Stimulated activated naive CD4-positive, alpha-beta T cell (primary cell): Measurements from ENCODE around the gene LRRK1.

Experiments used
- DNase-seq, 6 experiments: peaks; one replicate each; lab custom pipeline; 2025; lab: John Stamatoyannopoulos, UW

LRRK1 gene

DNA sequence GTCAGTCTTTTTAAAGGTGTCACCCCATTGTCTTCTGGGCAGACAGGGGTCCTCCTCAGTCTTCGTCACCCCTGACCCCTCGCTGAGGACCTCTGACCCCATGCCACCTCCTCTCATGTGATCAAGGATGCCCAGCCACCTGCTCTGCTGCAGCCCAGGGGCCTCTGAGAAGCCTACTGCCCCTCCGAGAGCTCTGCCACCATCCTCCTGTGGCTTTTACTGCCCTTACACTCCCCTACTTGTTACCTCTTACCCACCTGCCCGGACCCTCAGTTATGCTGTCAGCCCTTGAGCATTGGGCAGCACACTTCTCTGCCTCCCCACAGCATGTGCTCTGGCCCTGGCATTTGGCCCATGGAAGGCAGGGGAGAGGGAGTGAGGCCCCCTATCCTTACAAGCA is 123.2 kb downstream of the LRRK1 start:
- DNase-seq = no peak

DNA sequence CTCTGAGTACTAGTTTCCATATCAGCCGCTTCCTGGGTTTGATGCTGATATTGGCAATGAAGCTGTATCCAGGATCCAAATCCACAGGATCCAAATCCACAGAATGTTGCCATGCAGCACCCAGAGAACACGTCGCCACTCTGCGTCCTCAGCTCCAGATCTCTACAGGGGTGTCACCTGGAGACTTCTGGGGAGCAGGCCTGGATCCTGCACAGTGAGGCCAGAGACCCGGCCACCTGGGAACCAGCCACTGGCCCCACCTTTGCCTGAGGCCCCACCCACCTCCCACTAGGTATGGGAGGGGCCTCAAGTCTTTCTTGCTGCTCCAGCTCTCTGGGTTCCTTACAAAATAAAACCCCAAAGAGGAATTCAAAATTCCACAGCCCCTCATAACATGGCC is 123.9 kb downstream of the LRRK1 start:
- DNase-seq = no peak

DNA sequence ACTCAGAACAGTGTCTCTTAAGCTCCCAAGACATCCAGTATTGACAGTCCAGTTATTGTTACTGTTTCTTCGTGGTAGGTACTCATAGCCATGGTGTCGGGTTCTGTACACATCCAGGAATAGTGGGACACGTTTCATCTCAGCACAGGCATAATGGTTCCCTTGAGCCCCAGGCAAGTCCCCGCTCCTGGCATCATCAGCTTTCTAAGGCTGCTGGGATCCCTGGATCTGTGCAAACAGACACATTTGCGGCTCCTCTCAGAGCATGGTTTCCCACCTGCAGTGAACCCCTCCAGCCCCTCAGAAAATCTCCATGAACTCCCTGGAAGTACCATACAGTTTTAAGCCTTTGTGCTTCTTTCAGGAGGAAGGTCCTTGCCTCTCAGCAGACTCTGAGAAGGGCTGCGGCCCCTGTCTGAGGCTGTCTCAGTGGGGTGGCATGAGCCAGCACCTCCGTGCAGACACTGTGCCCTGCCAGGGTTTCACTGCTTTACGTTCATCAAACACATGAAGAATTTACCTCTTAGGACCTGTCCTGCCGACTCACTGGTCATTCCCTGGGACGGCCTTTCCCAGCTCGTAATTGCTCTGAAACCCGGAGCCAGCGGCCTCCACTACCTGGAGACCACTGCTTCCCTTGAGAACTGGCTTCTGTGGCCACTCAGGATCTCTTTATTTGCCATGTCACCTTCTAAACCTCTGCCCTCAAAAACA is 124.9 kb downstream of the LRRK1 start:
- DNase-seq = no peak

DNA sequence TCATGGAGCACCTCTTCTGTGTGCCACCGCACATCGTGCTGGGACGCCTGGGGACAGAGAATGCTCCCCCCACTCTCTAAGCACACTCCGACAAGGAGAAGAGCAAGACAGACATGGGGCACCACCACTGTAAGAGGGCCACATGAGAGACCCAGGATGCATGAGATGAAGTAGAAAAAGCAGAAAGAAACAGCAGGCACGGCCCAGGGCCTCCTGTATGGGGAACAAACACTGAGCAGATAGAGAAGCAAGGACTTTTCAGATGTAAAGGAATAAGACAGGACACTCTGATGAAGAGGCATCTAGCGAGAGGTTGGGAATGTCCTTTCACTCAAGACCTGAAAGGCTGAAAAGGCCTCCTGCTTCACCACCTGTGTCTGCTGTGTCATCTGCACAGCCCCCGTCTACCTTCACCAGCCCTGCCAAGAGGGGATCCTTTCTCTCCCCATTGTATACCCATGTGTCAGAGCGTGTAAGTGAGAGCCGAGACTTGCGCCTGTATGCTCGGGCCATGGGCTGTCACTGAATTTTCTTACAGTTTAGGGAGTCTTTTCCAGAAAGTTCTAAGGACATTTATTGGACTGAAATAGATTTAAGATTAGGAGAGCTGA is 125.6 kb downstream of the LRRK1 start:
- no peak for DNase-seq

DNA sequence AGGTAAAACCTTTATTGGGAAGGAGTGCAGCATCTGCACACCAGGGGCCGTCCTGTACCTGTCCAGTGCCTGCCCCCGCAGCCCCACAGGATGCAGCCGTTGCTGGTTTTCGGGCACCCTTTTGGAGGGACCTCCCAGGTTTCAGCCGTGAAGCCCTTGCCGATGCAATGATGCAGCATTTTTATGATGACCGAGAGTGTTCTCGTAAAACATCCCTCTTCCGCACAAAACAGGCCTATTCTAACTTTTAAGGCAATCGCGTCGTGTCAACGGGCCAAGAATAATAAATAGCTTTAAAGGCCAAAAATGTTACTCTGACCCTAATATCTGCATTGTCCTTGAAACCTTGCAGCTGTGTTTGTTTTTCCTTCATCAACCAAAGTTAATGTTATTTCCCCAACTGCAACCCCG is 126.1 kb downstream of the LRRK1 start:
- no peak for DNase-seq

DNA sequence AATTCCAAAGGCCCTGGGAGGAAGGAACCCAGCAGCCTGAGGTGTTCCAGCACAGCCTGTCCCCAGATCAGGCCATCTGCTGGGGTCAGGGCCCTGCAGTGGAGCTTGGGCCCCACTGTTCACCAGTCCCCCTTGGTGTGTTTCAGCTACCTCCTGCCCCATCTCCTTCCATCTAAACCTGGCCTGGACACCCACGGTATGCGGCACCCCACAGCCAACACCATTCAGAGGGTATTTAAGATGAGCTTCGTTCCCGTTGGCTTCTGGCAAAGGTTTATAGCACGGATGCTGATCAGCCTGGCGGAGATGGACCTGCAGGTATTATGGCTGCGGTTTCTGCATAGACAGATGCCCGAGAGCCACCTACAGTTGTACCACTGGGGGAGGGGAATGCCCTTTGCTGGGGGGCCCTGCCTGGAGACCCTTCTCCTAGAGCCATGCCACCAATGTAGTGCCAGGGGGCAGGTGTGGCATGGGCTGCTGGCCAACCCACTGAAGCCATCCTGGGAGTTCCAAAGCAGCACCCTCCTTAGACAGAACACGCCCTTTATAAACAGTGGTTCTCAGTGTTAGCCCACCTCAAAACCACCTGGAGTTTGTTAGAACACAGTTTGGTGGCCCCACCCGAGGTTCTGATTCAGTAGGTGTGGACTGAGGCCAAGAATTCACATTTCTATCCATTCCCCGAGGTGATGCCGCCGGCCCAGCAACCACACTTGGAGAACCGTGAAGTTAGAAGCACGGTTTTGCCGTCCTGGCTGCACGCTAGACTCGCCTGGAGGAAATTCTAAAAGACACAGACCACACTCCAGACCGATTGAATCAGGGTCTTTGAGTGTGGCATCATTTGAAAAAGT is 126.9 kb downstream of the LRRK1 start:
- no peak for DNase-seq

DNA sequence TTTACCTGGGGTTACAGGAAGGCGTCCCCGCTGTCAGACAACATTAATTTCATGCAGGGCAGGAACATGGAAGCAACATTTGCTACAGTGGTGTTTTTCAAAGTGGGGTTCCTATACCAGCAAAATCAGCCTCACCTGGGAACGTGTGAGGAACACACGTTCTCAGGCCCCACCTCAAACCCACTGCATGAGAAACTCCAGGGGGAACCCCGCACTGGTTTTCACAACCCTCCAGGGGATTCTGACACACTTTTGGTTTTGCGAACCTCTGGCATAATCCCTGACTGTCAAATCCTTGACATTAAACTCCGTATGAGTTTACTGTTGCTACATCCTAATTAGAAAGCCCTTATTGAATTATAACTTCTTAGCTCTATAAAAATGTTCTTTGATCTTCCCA is 127.7 kb downstream of the LRRK1 start:
- no peak for DNase-seq

DNA sequence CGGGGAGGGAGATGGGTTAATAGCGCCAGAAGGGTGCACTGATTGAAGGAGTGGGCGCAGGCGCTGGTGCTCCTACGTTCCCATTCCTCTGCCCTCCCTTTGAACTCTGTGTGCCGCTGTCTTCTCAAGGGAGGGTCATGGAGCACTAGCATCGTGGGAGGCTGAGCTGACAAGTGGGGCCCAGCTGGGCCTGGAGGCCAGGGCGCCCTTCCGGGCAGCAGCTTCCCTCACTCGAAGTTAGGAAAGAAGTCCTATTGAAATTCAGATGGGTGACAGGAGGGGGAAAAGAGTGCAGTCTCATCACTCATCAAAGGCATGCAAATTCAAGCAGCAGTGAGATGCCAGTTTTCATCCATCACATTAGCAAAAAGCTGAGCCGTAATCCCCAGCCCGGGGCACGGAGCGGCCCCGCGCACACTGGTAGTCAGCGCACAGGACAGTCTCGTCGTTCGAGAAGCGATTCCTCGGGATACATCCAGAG is 128.2 kb downstream of the LRRK1 start:
- no peak for DNase-seq

DNA sequence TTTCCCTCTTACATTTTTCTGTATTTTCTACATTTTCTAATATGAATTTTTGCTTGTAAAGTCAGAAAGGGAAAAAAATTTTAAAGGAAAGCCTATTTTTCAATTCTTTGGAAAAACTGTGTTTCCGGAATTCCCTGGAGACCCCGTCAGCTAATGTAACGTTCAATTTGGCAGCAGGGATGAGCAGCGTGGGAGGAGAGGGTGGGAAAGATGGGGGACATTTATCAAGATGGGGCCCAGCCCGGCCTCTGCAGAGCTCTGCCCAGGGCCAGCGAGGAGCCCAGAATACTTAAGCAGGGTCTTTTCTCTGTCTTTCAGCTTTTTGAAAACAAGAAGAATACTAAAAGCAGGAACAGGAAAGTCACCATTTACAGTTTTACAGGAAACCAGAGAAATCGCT is 129.0 kb downstream of the LRRK1 start:
- no peak for DNase-seq

DNA sequence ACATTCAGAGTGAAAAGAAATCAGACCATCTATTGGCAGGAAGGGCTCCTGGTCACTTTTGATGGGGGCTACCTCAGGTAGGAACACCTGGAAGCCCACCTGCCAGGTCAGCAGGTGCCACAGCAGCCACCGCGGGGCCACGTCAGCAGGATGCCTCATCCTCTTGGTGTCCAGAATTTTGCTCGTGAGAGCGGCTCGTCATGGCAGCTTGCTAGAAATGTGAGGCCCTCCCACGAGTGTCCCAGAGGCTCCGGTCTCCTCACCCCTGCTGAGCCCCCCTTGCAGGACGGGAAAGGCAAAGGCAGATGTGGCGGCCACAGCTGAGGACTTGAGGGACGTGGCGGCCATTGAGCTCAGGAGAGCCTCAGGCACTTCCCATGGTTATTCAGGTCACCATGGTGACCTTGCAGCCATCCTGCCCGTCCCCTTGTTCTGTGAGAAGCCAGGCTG is 129.4 kb downstream of the LRRK1 start:
- no peak for DNase-seq

DNA sequence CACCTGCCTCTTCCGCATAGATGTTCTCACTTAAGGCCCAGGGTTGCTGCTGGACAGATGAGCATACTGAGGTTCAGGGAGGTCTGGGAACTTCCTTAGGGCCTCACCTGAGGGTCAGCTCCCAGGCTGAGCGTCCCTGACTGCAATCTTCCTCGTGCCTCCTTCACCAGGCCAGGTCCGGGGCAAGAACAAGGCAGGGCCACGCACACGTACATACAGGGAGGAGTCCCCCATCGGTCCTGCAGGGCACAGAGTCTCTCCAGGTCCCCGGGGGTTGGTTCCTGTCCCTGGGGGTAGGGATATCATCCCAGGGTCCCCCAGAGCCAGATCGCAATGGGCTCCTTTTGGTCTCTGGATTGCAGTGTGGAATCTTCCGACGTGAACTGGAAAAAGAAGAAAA is 130.1 kb downstream of the LRRK1 start:
- no peak for DNase-seq

DNA sequence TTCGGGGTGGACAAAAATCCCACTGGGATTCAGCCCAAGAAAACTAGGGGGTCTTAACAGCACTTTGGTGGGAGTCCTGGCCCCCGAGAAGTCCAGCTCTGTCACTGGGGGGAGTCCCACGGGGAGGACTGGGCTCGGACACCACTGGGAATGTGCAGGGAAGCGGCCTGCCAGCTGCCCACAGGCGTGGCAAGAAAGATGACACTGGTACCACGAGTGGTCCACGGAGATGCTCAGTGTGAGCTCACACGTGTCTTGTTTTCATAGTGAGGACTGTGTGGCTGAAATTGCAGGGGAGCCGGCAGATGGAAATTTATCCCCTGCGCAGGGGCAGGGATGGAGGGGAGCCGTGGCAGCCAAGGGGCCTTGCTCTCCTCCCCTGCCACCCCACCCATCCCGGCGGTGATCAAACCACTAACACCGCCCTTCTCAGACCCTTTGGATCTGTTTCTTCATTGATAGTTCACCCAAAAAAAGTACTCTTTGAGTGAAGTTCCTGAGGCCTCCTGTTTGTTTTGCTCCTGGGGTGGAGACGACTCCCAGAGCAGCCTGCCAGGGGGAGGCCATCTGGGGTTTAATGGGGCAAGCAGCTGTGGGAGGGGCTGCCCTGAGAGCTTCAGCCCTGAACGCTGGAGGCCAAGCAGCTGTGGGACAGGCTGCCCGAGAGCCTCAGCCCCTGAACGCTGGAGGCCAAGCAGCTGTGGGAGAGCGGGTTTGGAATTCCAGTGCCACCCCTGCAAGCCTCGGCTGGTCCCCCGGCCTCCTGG is 130.9 kb downstream of the LRRK1 start:
- no peak for DNase-seq

DNA sequence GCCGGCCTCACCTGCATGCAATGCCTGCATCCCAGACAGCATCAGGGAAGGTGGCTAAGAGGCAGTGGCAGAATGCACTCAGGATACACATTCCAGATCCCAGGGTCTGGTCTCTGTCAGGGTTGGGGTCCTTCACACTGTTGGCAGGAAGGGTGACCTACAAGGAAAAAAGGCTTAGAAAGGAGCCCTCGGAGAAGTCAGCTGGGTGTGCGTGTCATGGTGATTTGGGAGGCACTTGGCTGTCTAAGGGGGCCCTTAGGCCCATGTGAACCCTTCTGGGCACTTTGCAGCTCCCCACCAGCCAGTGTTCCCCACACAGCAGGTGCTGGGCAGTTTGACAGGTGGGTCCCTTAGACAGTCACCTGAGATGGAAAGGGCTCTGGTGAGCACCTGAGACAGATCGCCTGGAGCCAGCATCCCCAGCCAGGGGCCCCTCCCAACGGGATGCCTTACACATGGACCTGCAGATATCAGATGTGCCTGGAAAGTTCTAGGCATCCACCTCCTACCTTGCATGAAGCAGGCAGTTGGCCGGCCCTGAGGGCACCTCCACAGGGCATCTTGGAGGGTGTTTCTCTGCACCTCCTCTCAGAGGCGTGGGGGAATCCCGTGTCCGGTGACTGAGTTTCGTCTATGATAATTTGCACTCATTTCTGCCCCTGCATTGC is 131.6 kb downstream of the LRRK1 start:
- no peak for DNase-seq

DNA sequence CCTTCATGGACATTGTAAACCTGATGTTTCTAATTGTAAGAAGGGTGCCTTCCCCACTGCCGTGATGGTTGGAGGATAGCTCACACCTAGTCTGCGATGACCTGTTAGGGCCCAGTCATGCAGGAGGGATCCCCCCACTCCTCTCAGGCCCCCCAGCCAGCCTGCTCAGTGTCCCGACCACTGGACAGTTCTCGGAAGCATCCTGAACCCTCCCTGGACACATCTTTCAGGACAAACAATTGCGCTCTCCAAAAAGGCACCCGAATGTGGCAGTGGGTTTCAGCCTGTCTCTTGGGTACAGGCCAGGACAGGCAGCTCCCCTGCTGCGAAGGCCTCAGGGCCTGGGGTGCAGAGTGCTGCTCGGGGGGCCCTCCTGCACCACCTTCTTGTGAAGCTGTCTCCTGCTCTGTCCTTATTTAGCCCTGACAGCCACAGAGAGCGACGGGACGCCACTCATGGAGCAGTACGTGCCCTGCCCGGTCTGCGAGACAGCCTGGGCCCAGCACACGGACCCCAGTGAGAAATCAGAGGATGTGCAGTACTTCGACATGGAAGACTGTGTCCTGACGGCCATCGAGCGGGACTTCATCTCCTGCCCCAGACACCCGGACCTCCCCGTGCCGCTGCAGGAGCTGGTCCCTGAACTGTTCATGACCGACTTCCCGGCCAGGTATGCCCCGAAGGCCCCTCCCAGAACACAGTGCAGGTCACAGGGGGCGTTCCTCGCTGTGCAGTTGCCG is 132.3 kb downstream of the LRRK1 start:
- DNase-seq = no peak

DNA sequence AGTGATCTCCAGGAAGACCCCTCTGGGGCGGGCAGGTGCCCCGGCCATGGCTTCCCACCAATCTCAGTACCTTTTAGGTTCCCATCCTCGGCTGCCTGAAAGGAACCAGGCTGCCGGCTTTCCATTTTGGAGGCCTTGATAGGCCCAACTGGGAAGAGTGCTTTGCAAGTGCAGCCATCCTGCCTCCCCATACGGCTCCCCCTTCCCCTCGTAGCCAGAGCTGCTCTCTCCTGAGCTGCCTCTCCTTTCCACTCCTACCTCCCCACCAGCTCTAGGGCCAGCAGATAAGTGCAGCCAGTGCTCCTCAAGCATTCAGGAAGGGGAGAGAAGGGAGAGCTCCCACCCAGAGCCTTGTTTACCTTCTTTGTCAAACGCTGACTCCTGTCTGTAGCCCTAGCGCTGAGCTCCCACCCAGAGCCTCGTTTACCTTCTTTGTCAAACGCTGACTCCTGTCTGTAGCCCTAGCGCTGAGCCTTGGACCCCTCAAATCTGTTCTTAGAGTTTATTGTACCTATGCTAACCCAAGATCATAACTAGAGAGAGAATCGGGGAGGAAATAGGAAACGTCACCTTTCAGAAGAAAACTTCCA is 133.0 kb downstream of the LRRK1 start:
- DNase-seq = no peak

DNA sequence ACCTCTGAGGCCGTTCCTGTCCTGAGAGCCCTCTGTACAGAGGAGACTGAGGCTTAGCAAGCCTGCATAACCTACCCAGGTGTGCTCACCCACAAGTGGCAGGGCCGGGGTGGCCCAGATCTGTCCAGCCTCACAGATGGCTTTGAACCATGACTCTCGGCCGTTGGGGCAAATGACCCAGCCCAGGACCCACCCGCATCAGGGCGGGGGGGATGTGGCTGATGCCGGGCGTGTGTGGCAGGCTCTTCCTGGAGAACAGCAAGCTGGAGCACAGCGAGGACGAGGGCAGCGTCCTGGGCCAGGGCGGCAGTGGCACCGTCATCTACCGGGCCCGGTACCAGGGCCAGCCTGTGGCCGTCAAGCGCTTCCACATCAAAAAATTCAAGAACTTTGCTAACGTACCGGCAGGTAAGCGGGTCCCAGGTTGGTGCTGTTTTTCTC is 133.5 kb downstream of the LRRK1 start:
- no peak for DNase-seq

DNA sequence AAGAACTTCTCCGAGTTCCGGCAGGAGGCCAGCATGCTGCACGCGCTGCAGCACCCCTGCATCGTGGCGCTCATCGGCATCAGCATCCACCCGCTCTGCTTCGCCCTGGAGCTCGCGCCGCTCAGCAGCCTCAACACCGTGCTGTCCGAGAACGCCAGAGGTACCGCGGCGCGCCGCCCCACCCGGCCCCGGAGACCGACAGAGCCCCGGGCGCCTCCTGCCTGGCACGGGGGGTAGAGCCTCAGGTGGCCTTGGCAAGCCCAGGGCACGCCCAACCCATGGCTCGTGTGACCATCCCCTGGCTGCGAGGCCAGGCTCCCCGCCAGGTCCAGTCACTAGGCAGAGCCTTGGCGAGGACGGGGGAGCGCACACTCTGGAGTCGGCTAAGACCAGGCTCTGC is 134.1 kb downstream of the LRRK1 start:
- DNase-seq = no peak

DNA sequence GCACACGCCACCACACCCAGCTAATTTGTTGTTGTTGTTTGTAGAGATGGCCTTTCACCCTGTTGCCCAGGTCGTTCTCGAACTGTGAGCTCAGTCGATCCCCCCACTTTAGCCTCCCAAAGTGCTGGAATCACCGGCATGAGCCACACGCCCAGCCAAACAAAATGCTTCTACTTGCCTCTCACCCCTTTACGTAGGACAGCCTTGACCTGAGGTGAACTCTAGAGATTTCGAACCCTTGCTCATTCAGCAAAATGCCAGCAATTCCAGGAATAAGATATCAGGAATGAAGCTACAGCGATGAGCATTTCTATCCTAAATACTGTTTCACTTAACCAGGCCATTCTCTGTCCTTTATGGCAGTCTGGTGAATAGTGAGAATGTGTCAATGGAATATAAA is 135.0 kb downstream of the LRRK1 start:
- no peak for DNase-seq

DNA sequence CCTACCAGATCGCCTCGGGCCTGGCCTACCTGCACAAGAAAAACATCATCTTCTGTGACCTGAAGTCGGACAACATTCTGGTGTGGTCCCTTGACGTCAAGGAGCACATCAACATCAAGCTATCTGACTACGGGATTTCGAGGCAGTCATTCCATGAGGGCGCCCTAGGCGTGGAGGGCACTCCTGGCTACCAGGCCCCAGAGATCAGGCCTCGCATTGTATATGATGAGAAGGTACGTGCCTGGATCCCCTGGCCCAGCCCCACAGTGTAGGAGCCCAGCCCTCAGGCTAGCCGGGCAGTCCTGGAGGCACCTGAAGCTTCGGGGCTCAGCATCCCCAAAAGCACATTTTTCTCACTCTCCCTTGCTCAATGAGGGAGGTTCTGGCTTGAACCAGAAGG is 135.8 kb downstream of the LRRK1 start:
- no peak for DNase-seq

DNA sequence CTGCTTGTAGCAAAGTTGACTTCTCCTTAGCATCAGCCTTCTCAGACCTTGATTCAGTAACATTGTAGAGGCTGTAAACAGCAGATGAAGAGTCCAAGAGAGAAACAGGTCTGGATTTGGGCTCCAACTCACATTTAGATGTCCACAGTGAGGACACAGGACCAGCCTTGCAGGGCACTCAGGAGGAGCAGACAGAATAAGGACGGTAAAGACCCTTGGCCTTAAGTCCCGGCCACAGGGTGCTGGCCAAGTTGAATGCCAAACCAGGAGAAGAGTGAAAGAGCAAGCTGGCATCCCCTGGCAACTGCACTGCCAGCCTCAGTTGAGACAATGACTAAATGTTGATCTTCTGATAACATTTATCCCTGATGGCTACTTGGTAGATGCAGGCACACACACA is 136.3 kb downstream of the LRRK1 start:
- DNase-seq = no peak
